ENCODE measurements around the gene ARFIP2.

Gene ARFIP2

GRCh38 chr11:6497069-6497839 is 16.1 kb upstream of the ARFIP2 start, which contains the start of gene DNHD1:
Gene DNHD1 (plus strand): TSS chr11:6497280. CDS start chr11:6498216, 936 bp downstream.
- Histone ChIP-seq H3K4me3 (ENCODE audit: insufficient read length, low read depth) (no peak within 1 kb of the TSS), H3K9ac (ENCODE audit: insufficient read length, low read depth) (no peak within 1 kb of the TSS), H3K9me3 (ENCODE audit: insufficient read depth, low read length) (no peaks in the 10 kb centered on the region), H3K4me1 (ENCODE audit: insufficient read depth, insufficient read length) (no peaks in the 10 kb centered on the region), H3K36me3 (ENCODE audit: insufficient read depth, insufficient read length, low read length) (peaks cover 56% of the 10 kb centered on the region), H3K27me3 (ENCODE audit: insufficient read depth, insufficient read length) (no peaks in the 10 kb centered on the region)
- TF ChIP-seq YY1 (IDR thresholded peaks at IDR 0.05; ENCODE audit: insufficient read depth, insufficient read length) (no peak), ZNF274 (IDR thresholded peaks at IDR 0.05; ENCODE audit: low read depth, low read length) (no peak), SUZ12 (IDR thresholded peaks at IDR 0.05; ENCODE audit: extremely low read depth, insufficient read depth, insufficient read length) (no peak)
- DNase-seq (ENCODE audit: low read depth, low spot score), result no peak

GRCh38 chr11:6489306-6489705 is 8.2 kb upstream of the ARFIP2 start:
- Histone ChIP-seq H3K4me3 (ENCODE audit: insufficient read length, low read depth) (no peak overlapping the region), H3K9ac (ENCODE audit: insufficient read length, low read depth) (no peak overlapping the region), H3K27me3 (ENCODE audit: insufficient read depth, insufficient read length) (no peaks in the 10 kb centered on the region), H3K4me1 (ENCODE audit: insufficient read depth, insufficient read length) (no peaks in the 10 kb centered on the region), H3K36me3 (ENCODE audit: insufficient read depth, insufficient read length, low read length) (peaks cover 63% of the 10 kb centered on the region), H3K9me3 (ENCODE audit: insufficient read depth, low read length) (no peaks in the 10 kb centered on the region)
- no peak for TF ChIP-seq SUZ12 (IDR thresholded peaks at IDR 0.05; ENCODE audit: extremely low read depth, insufficient read depth, insufficient read length)
- TF ChIP-seq YY1 (IDR thresholded peaks at IDR 0.05; ENCODE audit: insufficient read depth, insufficient read length), result no peak
- no peak for TF ChIP-seq ZNF274 (IDR thresholded peaks at IDR 0.05; ENCODE audit: low read depth, low read length)
- no peak for DNase-seq (ENCODE audit: low read depth, low spot score)

- H3K9me3 ChIP-seq (ENCODE audit: insufficient read depth, low read length), result no peaks in the 10 kb centered on the region
- no peak overlapping the region for H3K4me3 ChIP-seq (ENCODE audit: insufficient read length, low read depth)
- no peaks in the 10 kb centered on the region for H3K4me1 ChIP-seq (ENCODE audit: insufficient read depth, insufficient read length)
- no peaks in the 10 kb centered on the region for H3K27me3 ChIP-seq (ENCODE audit: insufficient read depth, insufficient read length)
- TF ChIP-seq ZNF274 (IDR thresholded peaks at IDR 0.05; ENCODE audit: low read depth, low read length), result no peak
- no peak for TF ChIP-seq YY1 (IDR thresholded peaks at IDR 0.05; ENCODE audit: insufficient read depth, insufficient read length)
- no peak for TF ChIP-seq SUZ12 (IDR thresholded peaks at IDR 0.05; ENCODE audit: extremely low read depth, insufficient read depth, insufficient read length)
- H3K9ac ChIP-seq (ENCODE audit: insufficient read length, low read depth), result no peak overlapping the region
- peaks cover 62% of the 10 kb centered on the region for H3K36me3 ChIP-seq (ENCODE audit: insufficient read depth, insufficient read length, low read length)
- no peak for DNase-seq (ENCODE audit: low read depth, low spot score)
These were observed 7.7 kb upstream of the ARFIP2 start for GRCh38 chr11:6488821-6489220.

DNA sequence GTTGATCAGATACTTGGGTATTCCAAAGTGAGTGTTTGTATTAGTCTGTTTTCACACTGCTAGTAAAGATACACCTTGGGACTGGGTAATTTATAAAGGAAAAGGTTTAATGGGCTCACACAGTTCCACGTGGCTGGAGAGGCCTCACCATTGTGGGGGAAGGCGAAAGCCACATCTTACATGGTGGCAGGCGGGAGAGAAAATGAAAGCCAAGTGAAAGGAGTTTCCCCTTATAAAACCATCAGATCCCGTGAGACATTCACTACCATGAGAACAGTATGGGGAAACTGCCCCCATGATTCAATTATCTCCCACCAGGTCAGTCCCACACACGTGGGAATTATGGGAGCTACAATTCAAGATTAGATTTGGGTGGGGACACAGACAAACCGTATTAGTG is 7.2 kb upstream of the ARFIP2 start:
- H3K36me3 ChIP-seq (ENCODE audit: insufficient read depth, insufficient read length, low read length), result peaks cover 63% of the 10 kb centered on the region
- no peak overlapping the region for H3K9ac ChIP-seq (ENCODE audit: insufficient read length, low read depth)
- TF ChIP-seq SUZ12 (IDR thresholded peaks at IDR 0.05; ENCODE audit: extremely low read depth, insufficient read depth, insufficient read length), result no peak
- TF ChIP-seq ZNF274 (IDR thresholded peaks at IDR 0.05; ENCODE audit: low read depth, low read length), result no peak
- TF ChIP-seq YY1 (IDR thresholded peaks at IDR 0.05; ENCODE audit: insufficient read depth, insufficient read length), result no peak
- H3K9me3 ChIP-seq (ENCODE audit: insufficient read depth, low read length), result no peaks in the 10 kb centered on the region
- no peak overlapping the region for H3K4me3 ChIP-seq (ENCODE audit: insufficient read length, low read depth)
- DNase-seq (ENCODE audit: low read depth, low spot score), result no peak
- no peaks in the 10 kb centered on the region for H3K4me1 ChIP-seq (ENCODE audit: insufficient read depth, insufficient read length)
- H3K27me3 ChIP-seq (ENCODE audit: insufficient read depth, insufficient read length), result no peaks in the 10 kb centered on the region

DNA sequence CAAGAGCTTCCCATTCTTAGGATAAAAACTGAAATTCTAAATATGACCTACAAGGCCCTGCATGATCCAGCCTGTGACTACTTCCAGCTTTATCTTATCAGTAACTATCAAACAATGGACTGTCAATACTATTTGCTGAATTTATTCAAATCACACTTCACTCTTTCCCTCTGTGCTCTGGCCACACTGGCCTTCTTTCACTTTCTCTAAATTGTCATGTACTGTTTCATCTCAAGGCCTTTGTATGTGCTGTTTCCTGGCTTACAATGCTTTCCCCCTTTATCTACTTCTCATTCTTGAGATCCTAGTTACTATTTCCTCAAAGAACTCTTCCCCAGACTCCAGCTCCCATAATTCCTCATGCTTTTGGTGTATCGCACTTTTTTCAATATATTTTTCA is 5.8 kb upstream of the ARFIP2 start:
- no peak for DNase-seq (ENCODE audit: low read depth, low spot score)
- H3K36me3 ChIP-seq (ENCODE audit: insufficient read depth, insufficient read length, low read length), result peaks cover 69% of the 10 kb centered on the region
- H3K27me3 ChIP-seq (ENCODE audit: insufficient read depth, insufficient read length), result no peaks in the 10 kb centered on the region
- TF ChIP-seq ZNF274 (IDR thresholded peaks at IDR 0.05; ENCODE audit: low read depth, low read length), result no peak
- no peak for TF ChIP-seq YY1 (IDR thresholded peaks at IDR 0.05; ENCODE audit: insufficient read depth, insufficient read length)
- TF ChIP-seq SUZ12 (IDR thresholded peaks at IDR 0.05; ENCODE audit: extremely low read depth, insufficient read depth, insufficient read length), result no peak
- no peaks in the 10 kb centered on the region for H3K4me1 ChIP-seq (ENCODE audit: insufficient read depth, insufficient read length)
- no peaks in the 10 kb centered on the region for H3K9me3 ChIP-seq (ENCODE audit: insufficient read depth, low read length)
- H3K9ac ChIP-seq (ENCODE audit: insufficient read length, low read depth), result no peak overlapping the region
- H3K4me3 ChIP-seq (ENCODE audit: insufficient read length, low read depth), result no peak overlapping the region

DNA sequence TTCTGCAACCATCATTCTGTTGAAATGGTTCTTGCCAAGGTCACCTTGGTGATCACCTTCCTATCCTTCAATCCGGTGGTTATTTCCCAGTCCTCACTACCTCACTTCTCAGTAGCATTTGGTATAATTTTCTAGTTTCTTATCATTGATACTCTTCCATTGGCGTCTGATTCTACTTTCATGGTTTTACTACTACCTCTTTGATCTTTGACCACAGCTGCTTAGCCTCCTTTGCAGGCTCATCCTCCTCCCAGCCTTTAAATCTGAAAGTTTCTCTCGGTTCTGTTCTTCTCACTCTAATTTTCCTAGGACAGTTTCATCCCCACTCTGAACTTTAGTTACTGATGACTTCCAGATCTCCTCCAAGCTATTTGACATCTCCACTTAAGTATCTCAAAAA is 5.1 kb upstream of the ARFIP2 start:
- Histone ChIP-seq H3K4me1 (ENCODE audit: insufficient read depth, insufficient read length) (no peaks in the 10 kb centered on the region), H3K36me3 (ENCODE audit: insufficient read depth, insufficient read length, low read length) (peaks cover 67% of the 10 kb centered on the region), H3K9ac (ENCODE audit: insufficient read length, low read depth) (no peak overlapping the region), H3K4me3 (ENCODE audit: insufficient read length, low read depth) (no peak overlapping the region), H3K27me3 (ENCODE audit: insufficient read depth, insufficient read length) (no peaks in the 10 kb centered on the region), H3K9me3 (ENCODE audit: insufficient read depth, low read length) (no peaks in the 10 kb centered on the region)
- TF ChIP-seq SUZ12 (IDR thresholded peaks at IDR 0.05; ENCODE audit: extremely low read depth, insufficient read depth, insufficient read length), result no peak
- no peak for TF ChIP-seq ZNF274 (IDR thresholded peaks at IDR 0.05; ENCODE audit: low read depth, low read length)
- TF ChIP-seq YY1 (IDR thresholded peaks at IDR 0.05; ENCODE audit: insufficient read depth, insufficient read length), result no peak
- no peak for DNase-seq (ENCODE audit: low read depth, low spot score)

GRCh38 chr11:6485661-6486060 is 4.5 kb upstream of the ARFIP2 start:
- no peak for TF ChIP-seq SUZ12 (IDR thresholded peaks at IDR 0.05; ENCODE audit: extremely low read depth, insufficient read depth, insufficient read length)
- no peak for TF ChIP-seq YY1 (IDR thresholded peaks at IDR 0.05; ENCODE audit: insufficient read depth, insufficient read length)
- no peak for TF ChIP-seq ZNF274 (IDR thresholded peaks at IDR 0.05; ENCODE audit: low read depth, low read length)
- Histone ChIP-seq H3K9me3 (ENCODE audit: insufficient read depth, low read length) (no peaks in the 10 kb centered on the region), H3K36me3 (ENCODE audit: insufficient read depth, insufficient read length, low read length) (peaks cover 67% of the 10 kb centered on the region), H3K27me3 (ENCODE audit: insufficient read depth, insufficient read length) (no peaks in the 10 kb centered on the region), H3K4me1 (ENCODE audit: insufficient read depth, insufficient read length) (no peaks in the 10 kb centered on the region), H3K9ac (ENCODE audit: insufficient read length, low read depth) (no peak overlapping the region), H3K4me3 (ENCODE audit: insufficient read length, low read depth) (no peak overlapping the region)
- no peak for DNase-seq (ENCODE audit: low read depth, low spot score)
